ENCODE results near the gene CGB7.
"Not testable (repeated sequence)": the region's sequence is repeated elsewhere in the genome, so short reads cannot be mapped to it uniquely, and the experiment has no call there.

The CGB7 gene

DNA sequence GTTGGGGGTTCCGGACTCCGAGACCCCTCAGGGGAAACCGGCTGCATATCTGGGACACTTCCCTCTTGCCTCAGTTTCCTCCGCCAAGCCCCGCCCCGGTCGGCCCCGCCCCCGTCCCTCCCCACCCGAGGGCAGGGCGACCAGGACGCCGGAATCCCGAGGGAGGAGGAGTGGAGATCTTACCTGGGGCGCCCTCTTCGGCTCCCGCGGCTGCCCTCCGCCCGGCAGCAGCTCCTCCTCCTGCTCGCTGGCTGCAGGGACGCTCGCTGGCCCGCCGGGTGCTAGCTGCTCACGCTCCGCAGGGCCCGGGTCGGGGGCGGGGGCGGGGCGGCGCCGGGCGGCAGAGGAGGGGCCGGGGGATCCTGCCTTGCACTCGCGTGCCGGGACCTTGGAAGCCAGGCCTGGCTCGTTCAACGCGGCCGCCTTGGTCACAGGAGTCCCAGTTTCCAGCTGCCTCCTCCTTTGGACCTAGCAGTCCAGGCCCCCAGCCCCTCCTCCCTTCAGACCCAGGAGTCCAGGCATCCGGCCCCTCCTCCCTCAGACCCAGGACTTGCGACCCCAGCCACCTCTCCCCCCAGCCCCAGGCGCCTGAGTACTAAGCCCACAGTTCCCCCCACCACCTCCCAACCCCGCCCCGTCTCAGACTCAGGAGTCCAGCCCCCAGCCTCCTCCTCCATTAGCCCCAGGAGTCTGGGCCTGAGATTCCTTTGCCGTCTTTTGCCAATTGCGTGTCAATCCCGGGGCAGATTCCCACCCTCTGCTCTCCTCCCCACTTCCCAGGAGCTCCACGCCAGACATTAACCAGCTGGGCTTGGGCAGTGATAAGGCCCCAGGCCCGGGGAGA is 7.4 kb upstream of the CGB7 start, which contains the start of gene NTF4:
TSS of gene NTF4 (minus strand) at position 51 of the 844 bp plus-strand sequence. CDS start 2,821 bp downstream, outside the sequence.
- DNase-seq (ENCODE audit: low read depth), result no peak
- no peak within 1 kb of the TSS for H3K4me3 ChIP-seq (ENCODE audit: low read depth, low read length)
- TF ChIP-seq, protein P1, sequence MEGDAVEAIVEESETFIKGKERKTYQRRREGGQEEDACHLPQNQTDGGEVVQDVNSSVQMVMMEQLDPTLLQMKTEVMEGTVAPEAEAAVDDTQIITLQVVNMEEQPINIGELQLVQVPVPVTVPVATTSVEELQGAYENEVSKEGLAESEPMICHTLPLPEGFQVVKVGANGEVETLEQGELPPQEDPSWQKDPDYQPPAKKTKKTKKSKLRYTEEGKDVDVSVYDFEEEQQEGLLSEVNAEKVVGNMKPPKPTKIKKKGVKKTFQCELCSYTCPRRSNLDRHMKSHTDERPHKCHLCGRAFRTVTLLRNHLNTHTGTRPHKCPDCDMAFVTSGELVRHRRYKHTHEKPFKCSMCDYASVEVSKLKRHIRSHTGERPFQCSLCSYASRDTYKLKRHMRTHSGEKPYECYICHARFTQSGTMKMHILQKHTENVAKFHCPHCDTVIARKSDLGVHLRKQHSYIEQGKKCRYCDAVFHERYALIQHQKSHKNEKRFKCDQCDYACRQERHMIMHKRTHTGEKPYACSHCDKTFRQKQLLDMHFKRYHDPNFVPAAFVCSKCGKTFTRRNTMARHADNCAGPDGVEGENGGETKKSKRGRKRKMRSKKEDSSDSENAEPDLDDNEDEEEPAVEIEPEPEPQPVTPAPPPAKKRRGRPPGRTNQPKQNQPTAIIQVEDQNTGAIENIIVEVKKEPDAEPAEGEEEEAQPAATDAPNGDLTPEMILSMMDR (IDR thresholded peaks at IDR 0.05; ENCODE audit: insufficient read depth, low read depth, low read length, missing control alignments), result no peak

DNA sequence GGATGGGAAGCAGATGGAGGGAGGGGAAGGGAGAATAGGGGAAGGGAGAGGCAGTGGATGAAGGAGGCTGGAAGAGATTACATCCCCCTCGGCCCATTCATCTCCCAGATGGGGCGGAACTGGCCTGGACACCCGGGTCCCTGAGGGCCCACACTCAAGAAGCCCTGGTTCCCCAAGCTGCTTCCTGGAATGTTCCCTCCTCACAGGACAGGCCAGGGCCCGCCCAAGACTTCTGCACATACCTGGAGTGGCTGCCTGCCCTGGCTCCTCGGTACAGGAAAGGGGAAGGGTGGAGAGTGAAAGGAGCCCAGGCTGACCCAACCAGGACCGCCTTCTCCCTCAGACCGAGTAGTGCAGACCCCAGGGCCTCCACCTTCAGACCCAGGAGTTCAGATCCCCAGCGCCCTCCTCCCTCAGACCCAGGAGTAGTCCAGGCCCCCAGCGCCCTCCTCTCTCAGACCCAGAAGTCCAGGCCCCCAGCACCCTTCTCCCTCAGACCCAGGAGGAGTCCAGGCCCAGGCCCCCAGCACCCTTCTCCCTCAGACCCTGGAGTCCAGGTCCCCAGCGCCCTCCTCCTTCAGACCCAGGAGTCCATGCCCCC is 6.6 kb upstream of the CGB7 start:
- TF ChIP-seq, protein P1 (IDR thresholded peaks at IDR 0.05; ENCODE audit: insufficient read depth, low read depth, low read length, missing control alignments), result no peak
- H3K4me3 ChIP-seq (ENCODE audit: low read depth, low read length), result no peak overlapping the region
- DNase-seq (ENCODE audit: low read depth), result no peak

DNA sequence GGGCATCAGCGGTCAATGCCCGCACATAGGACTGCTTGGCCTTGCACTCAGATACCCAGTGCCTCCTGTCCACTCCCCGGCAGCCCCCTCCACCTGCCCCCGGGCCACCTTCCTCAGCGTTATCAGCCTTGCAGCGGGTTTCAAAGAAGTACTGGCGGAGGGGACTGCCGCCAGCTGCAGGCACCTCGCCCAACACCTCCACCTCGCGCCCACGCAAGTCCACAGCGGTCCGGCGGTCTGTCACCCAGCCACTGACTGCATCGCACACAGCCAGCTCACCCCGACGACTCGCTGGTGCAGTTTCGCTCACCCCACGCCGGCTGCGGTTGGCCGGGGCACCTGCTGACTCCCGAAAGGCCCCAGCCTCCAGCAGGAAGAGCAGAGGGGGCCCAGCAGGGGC is 3.9 kb upstream of the CGB7 start:
- no peak overlapping the region for H3K4me3 ChIP-seq (ENCODE audit: low read depth, low read length)
- TF ChIP-seq, protein P1 (IDR thresholded peaks at IDR 0.05; ENCODE audit: insufficient read depth, low read depth, low read length, missing control alignments), result no peak
- peak; percentile 22 for DNase-seq (ENCODE audit: low read depth)

DNA sequence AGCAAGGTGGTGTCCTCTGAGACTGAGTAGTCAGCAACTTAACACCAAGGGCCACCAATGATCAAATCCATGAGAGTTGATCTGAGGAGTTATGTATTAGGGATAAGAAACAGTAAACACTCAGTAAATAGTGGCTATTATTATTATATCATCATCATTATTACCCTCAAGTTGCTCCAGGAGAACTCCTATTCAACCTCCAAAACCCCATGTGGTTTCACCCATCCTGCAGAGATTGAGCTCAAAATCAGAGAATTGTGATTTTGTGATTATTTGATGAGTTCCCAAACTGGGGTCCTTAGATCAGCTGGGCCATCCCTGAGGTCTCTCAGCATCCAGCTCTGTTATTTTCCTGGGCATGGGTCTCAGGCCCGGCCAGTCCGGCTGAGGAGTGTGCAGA is 3.5 kb upstream of the CGB7 start:
- TF ChIP-seq, protein P1 (IDR thresholded peaks at IDR 0.05; ENCODE audit: insufficient read depth, low read depth, low read length, missing control alignments), result no peak
- no peak for DNase-seq (ENCODE audit: low read depth)
- no peak overlapping the region for H3K4me3 ChIP-seq (ENCODE audit: low read depth, low read length)

DNA sequence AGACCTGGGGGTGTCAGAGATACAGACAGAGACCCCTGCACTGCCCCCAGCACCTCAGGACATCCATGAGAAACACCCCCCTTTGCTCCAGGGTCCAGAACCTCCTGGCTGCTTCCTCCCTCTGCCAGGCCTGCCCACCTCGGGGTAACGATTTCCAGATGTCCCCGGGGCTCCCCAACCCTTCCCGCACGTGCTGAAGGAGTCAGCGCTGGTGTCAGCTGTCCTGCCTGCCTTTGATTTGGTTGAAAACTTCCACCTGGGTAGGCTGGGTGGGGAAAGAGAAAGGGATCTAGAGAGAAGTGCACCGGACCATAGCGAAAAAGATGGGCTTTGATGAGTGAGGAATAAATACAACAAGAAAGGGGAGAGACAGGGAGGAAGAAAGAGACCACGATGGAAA is 1.5 kb upstream of the CGB7 start:
- H3K4me3 ChIP-seq (ENCODE audit: low read depth, low read length), result no peak overlapping the region
- DNase-seq (ENCODE audit: low read depth), result no peak
- TF ChIP-seq, protein P1 (IDR thresholded peaks at IDR 0.05; ENCODE audit: insufficient read depth, low read depth, low read length, missing control alignments), result no peak

DNA sequence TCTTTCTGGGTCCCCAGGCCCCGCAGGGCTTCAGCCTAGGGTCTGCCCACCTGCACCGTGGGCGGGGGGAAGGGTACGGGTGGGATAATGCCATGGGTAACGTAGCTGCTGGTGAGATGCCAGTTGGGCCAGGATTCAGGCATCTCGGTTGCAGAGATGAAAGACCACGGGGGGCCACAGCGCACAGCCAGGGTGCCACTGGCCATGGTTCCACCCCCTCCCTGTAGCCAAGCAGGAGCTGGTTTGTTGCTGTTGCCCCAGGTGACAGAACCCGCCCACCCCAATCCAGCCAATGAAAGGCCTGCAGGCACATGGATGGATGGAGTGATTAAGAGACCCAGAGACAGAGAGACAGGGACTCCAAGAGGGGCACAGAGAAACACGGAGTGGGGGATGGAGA is 1.0 kb upstream of the CGB7 start:
- H3K4me3 ChIP-seq (ENCODE audit: low read depth, low read length), result no peak overlapping the region
- peak; percentile 34 for DNase-seq (ENCODE audit: low read depth)
- TF ChIP-seq, protein P1 (IDR thresholded peaks at IDR 0.05; ENCODE audit: insufficient read depth, low read depth, low read length, missing control alignments), result no peak

DNA sequence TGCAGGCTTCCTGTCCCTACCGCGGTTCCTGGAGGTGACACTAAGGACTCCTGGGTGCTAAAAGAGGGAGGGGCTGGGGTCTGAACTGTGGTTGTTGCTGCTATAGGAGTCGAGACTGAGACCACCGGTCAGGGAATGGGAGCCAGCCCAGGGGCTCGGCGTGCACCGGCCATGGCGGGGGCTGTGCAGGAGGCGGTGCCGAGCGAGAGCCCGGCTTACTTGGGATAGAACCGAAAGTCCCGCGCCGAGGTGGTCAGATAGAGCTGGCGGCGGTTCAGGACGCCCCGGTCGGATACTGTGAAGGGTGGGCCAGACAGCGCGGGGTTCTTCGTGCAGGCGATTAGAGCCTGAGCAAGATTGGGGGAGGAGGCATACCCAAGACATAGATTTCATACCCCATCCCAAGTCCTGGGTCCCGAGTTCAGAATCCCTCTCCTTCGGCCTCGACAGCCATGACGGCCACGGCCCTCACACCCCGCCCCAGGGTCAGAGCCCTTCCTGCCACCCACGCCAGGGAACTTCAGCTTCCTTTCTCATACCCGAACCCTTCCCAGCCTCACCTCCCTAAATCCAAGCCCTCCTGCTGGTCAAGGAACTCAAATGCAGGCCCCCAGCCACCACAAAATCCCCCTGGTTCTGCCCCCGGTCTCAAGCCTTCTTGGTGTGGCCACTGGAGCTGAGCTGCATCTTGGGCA is 500 bp downstream of the CGB7 start:
- DNase-seq (ENCODE audit: low read depth); H3K4me3 ChIP-seq (ENCODE audit: low read depth, low read length): not testable (repeated sequence)

Data from GM12865 (cell line).